A673 (cell line): ENCODE data around the gene CYP2W1. TPM values are rescaled to one million over a fixed set of nuclear protein-coding genes. Genes with fewer than 3 reads are reported as not detected.

ENCODE experiments used
- BruUV-seq: library from RNA; stranded (reverse); fragments of 400-500 nt; replicated peaks from 2 replicates; lab custom pipeline; 2021; lab: Mats Ljungman, UMichigan
- CTCF ChIA-PET: fragments of 300-600 bp; sonication (Branson Sonifier 250); formaldehyde crosslinking; loops from one replicate; lab custom pipeline; 2022; ENCODE audit warnings: antibody characterized with exemption; lab: Charles Lee
- POLR2A ChIA-PET: fragments of 300-600 bp; sonication (Branson Sonifier 250); formaldehyde crosslinking; loops from one replicate; lab custom pipeline; 2022; ENCODE audit warnings: antibody characterized with exemption; ENCODE audit not compliant: low non-redundant PET; lab: Charles Lee
- DNase-seq: peaks from one replicate; pipeline ENCODE4 v3.0.0-alpha.2; 2015; ENCODE audit warnings: low spot score
- H3K27ac ChIP-seq: fragments of 200-600 bp; sonication (generic); 2 replicates; pipeline ENCODE4 v1.5.1; 2016; ENCODE audit warnings: mixed run types, low read depth, mild to moderate bottlenecking, mixed read lengths, antibody characterized with exemption, low read length; ENCODE audit not compliant: poor library complexity, severe bottlenecking
- H3K27me3 ChIP-seq: fragments of 200-600 bp; sonication (generic); replicated peaks from 2 replicates; pipeline ENCODE4 v1.6.1; 2017; ENCODE audit warnings: mixed run types, low read depth, mild to moderate bottlenecking, mixed read lengths, antibody characterized with exemption, low read length; ENCODE audit not compliant: insufficient read depth, poor library complexity
- H3K36me3 ChIP-seq: fragments of 200-600 bp; sonication (generic); 2 replicates; pipeline ENCODE4 v1.6.1; 2016; ENCODE audit warnings: mixed run types, mild to moderate bottlenecking, mixed read lengths, antibody characterized with exemption, low read length; ENCODE audit not compliant: insufficient read depth, poor library complexity, severe bottlenecking
- H3K4me1 ChIP-seq: fragments of 200-600 bp; sonication (generic); 2 replicates; pipeline ENCODE4 v1.6.1; 2017; ENCODE audit warnings: mixed run types, mild to moderate bottlenecking, mixed read lengths, antibody characterized with exemption, low read length; ENCODE audit not compliant: insufficient read depth, poor library complexity, severe bottlenecking
- H3K4me3 ChIP-seq: fragments of 200-600 bp; sonication (generic); 2 replicates; pipeline ENCODE4 v1.5.1; 2016; ENCODE audit warnings: low read depth, mixed run types, mild to moderate bottlenecking, mixed read lengths, low read length; ENCODE audit not compliant: poor library complexity, severe bottlenecking
- H3K9me3 ChIP-seq: fragments of 200-600 bp; sonication (generic); 2 replicates; pipeline ENCODE4 v1.6.1; 2016; ENCODE audit warnings: mixed run types, low read depth, mild to moderate bottlenecking, mixed read lengths, antibody characterized with exemption, low read length; ENCODE audit not compliant: poor library complexity, severe bottlenecking
- CTCF ChIP-seq: fragments of 300-800, 200-600 bp; sonication (generic); conservative IDR thresholded peaks from 2 replicates; pipeline ENCODE4 v1.5.1; 2017; ENCODE audit warnings: low read depth, mild to moderate bottlenecking, antibody characterized with exemption, low read length, moderate library complexity, mixed read lengths
- EZH2 ChIP-seq: fragments of 200-600 bp; sonication (generic); IDR thresholded peaks from 2 replicates; pipeline ENCODE4 v1.6.1; 2017; ENCODE audit warnings: borderline replicate concordance, low read depth, mild to moderate bottlenecking, mixed read lengths, antibody characterized with exemption, low read length; ENCODE audit not compliant: poor library complexity, severe bottlenecking
- intact Hi-C: fragments of 100-400 bp; cut with micrococcal nuclease; formaldehyde crosslinking; loops from one replicate; pipeline ENCODE4 v1.10.0; 2022; ENCODE audit not compliant: unreplicated experiment
- total RNA-seq: library from RNA; stranded (reverse); gene quantifications from 2 replicates; pipeline ENCODE4 v1.2.3, GENCODE V29; 2021

The CYP2W1 gene
- total RNA-seq, 1 experiment from 2014 or later, result not detected

- H3K27me3 ChIP-seq, result no peaks in the 10 kb centered on the region
- DNase-seq, result no peak
- H3K9me3 ChIP-seq, result no peaks in the 10 kb centered on the region
- TF ChIP-seq CTCF (no peak), EZH2 (no peak)
- no peak overlapping the region for H3K4me3 ChIP-seq
- H3K36me3 ChIP-seq, result peaks cover 10% of the 10 kb centered on the region
- ChIA-PET POLR2A (interaction anchor here (0.6 kb wide), 1 partner anchor 13 kb away, joined by 4 read pairs; the partner anchor contains the start of gene COX19), CTCF (no interaction called here)
- H3K4me1 ChIP-seq, result peaks cover 33% of the 10 kb centered on the region
- intact Hi-C loops, result no loop called here
- no peak overlapping the region for H3K27ac ChIP-seq
- no TSS peak for BruUV-seq
These were observed 20.4 kb upstream of the CYP2W1 start for GRCh38 chr7:962401-963081.

GRCh38 chr7:963236-964078, 19.5 kb upstream of the CYP2W1 start:
- Histone ChIP-seq H3K4me1 (peaks cover 31% of the 10 kb centered on the region), H3K27me3 (no peaks in the 10 kb centered on the region), H3K36me3 (peaks cover 20% of the 10 kb centered on the region), H3K9me3 (no peaks in the 10 kb centered on the region), H3K4me3 (no peak overlapping the region), H3K27ac (no peak overlapping the region)
- POLR2A ChIA-PET, result interaction anchor here (0.6 kb wide), 1 partner anchor 12 kb away, joined by 4 read pairs; the partner anchor contains the start of gene COX19
- no peak for DNase-seq
- CTCF ChIA-PET, result no interaction called here
- BruUV-seq, result no TSS peak
- TF ChIP-seq EZH2, result no peak
- TF ChIP-seq CTCF, result no peak
- intact Hi-C loops, result no loop called here

- TF ChIP-seq EZH2 (no peak), CTCF (peak; percentile 60)
- BruUV-seq, result no TSS peak
- Histone ChIP-seq H3K4me3 (no peak overlapping the region), H3K36me3 (peaks cover 31% of the 10 kb centered on the region), H3K27me3 (no peaks in the 10 kb centered on the region), H3K27ac (peak overlapping the region; percentile 69), H3K9me3 (no peaks in the 10 kb centered on the region), H3K4me1 (peaks cover 20% of the 10 kb centered on the region)
- DNase-seq, result peak; percentile 87
- ChIA-PET CTCF (interaction anchor here (0.6 to 1.4 kb wide), 3 partner anchors 58 to 101 kb away, joined by 3 read pairs; no protein-coding TSS in a partner anchor), POLR2A (no interaction called here)
- intact Hi-C loops, result no loop called here
These were observed 18.4 kb upstream of the CYP2W1 start for GRCh38 chr7:964401-965231.
